ENCODE results near the gene CCL19.

- TF ChIP-seq CTCF (IDR thresholded peaks at IDR 0.05) (no peak), POLR2A (IDR thresholded peaks at IDR 0.05) (no peak)
Measured at GRCh38 chr9:34653151-34654072, 37.7 kb downstream of the CCL19 start.

Measured in thyroid gland (tissue), 4 donors.